Measurements from ENCODE around the gene IFNA6.

- TF ChIP-seq CTCF (IDR thresholded peaks at IDR 0.05) (no peak), POLR2AphosphoS5 (IDR thresholded peaks at IDR 0.05; ENCODE audit: low read depth, low read length) (no peak)
Measured at GRCh38 chr9:21333226-21333625, 17.5 kb downstream of the IFNA6 start.

Data from Panc1 (cell line).